GM12878 (cell line): Measurements from ENCODE around the gene RELT. TPM values are rescaled to one million over a fixed set of nuclear protein-coding genes. Genes with fewer than 3 reads are reported as not detected.

Experiments used
- CBFB ChIP-seq: IDR thresholded peaks from 2 replicates; pipeline ENCODE4 v1.6.1; 2016; ENCODE audit warnings: antibody characterized with exemption, low read depth
- CHD2 ChIP-seq: IDR thresholded peaks from 2 replicates; pipeline ENCODE4 v1.6.1; 2011; ENCODE audit warnings: low read depth, low read length, improper control_type of control experiment, borderline replicate concordance
- CREM ChIP-seq: IDR thresholded peaks from 2 replicates; pipeline ENCODE4 v1.6.1; 2014; ENCODE audit warnings: antibody characterized with exemption, low read depth
- JUNB ChIP-seq: IDR thresholded peaks from 2 replicates; pipeline ENCODE4 v1.6.1; 2016; ENCODE audit warnings: antibody characterized with exemption, mild to moderate bottlenecking
- KDM1A ChIP-seq: fragments of 200-600 bp; sonication (generic); IDR thresholded peaks from 2 replicates; pipeline ENCODE4 v1.6.1; 2016; ENCODE audit warnings: borderline replicate concordance
- NFXL1 ChIP-seq: fragments of 450-650 bp; IDR thresholded peaks from 2 replicates; pipeline ENCODE4 v1.6.1; 2017; ENCODE audit warnings: antibody characterized with exemption, mild to moderate bottlenecking, borderline replicate concordance
- PML ChIP-seq: IDR thresholded peaks from 2 replicates; pipeline ENCODE4 v1.6.1; 2012; ENCODE audit warnings: low read length, inconsistent platforms
- SIX5 ChIP-seq: IDR thresholded peaks from 2 replicates; pipeline ENCODE4 v1.6.1; 2011; ENCODE audit warnings: mild to moderate bottlenecking, low read depth, low read length, moderate library complexity; ENCODE audit not compliant: severe bottlenecking
- SMARCA5 ChIP-seq: fragments of 450-650 bp; IDR thresholded peaks from 2 replicates; pipeline ENCODE4 v1.6.1; 2017; ENCODE audit warnings: mild to moderate bottlenecking
- SRF ChIP-seq, 2 experiments: IDR thresholded peaks; 2 replicates each; pipeline ENCODE4 v1.6.1; 2011; ENCODE audit warnings: low read depth in 2 of 2, low read length in 2 of 2, mild to moderate bottlenecking in 1 of 2, moderate library complexity in 1 of 2
- TAF1 ChIP-seq: IDR thresholded peaks from 2 replicates; pipeline ENCODE4 v1.6.1; 2011; ENCODE audit warnings: mild to moderate bottlenecking, low read depth, low read length, borderline replicate concordance
- TCF7 ChIP-seq: IDR thresholded peaks from 2 replicates; pipeline ENCODE4 v1.6.1; 2014; ENCODE audit warnings: antibody characterized with exemption, borderline replicate concordance
- WRNIP1 ChIP-seq: IDR thresholded peaks from 2 replicates; pipeline ENCODE4 v1.6.1; 2011; ENCODE audit warnings: low read depth, low read length, improper control_type of control experiment, borderline replicate concordance
- YY1 ChIP-seq: IDR thresholded peaks from 2 replicates; pipeline ENCODE4 v1.6.1; 2011; ENCODE audit warnings: low read depth, mild to moderate bottlenecking, low read length
- ZNF217 ChIP-seq: fragments of 450-650 bp; IDR thresholded peaks from 2 replicates; pipeline ENCODE4 v1.6.1; 2017; ENCODE audit warnings: antibody characterized with exemption, mild to moderate bottlenecking
- ZNF24 ChIP-seq: fragments of 450-650 bp; IDR thresholded peaks from 2 replicates; pipeline ENCODE4 v1.6.1; 2017; ENCODE audit warnings: antibody characterized with exemption, mild to moderate bottlenecking
- ZSCAN29 ChIP-seq: fragments of 450-650 bp; IDR thresholded peaks from 2 replicates; pipeline ENCODE4 v1.6.1; 2017; ENCODE audit warnings: mild to moderate bottlenecking, moderate library complexity
- ZZZ3 ChIP-seq: IDR thresholded peaks from 2 replicates; pipeline ENCODE4 v1.6.1; 2011; ENCODE audit warnings: low read depth; ENCODE audit not compliant: control insufficient read depth, insufficient read length
- polyA plus RNA-seq, 11 experiments: library from polyadenylated mRNA; depleted of rRNA in 4 of 11; unstranded in 6 of 11; stranded (reverse) in 5 of 11; fragments of >200 nt; fragmentation: Nextera tagmentation in 4 of 11; fragmentation: Illumina TruSeq in 1 of 11; extraction: Ambion mirVana in 4 of 11; extraction: Trizol in 1 of 11; gene quantifications; 1 replicate in 1 of 11; 2 replicates in 10 of 11; pipeline versions ENCODE4 v1.2.1 to v1.2.3, GENCODE V29; 2011 to 2016; ENCODE audit warnings: inconsistent platforms in 2 of 11, missing spikeins in 2 of 11, low read depth in 1 of 11
- total RNA-seq, 4 experiments: library from RNA; depleted of rRNA in 3 of 4; stranded (reverse); fragments of >200 nt in 3 of 4; fragmentation: Illumina TruSeq in 1 of 4; extraction: Trizol in 1 of 4; gene quantifications; 2 replicates each; pipeline versions ENCODE4 v1.2.1 to v1.2.3, GENCODE V29; 2013 to 2021
- TF ChIP-seq, protein P1 (sequence below): IDR thresholded peaks from 2 replicates; pipeline ENCODE4 v1.6.1; 2012; ENCODE audit warnings: mild to moderate bottlenecking, low read depth, low read length
- TF ChIP-seq, protein P2 (sequence below): fragments of 450-650 bp; IDR thresholded peaks from 2 replicates; pipeline ENCODE4 v1.6.1; 2017; ENCODE audit warnings: low read depth, mild to moderate bottlenecking, moderate library complexity
- TF ChIP-seq, protein P3 (sequence below): fragments of 450-650 bp; IDR thresholded peaks from 2 replicates; pipeline ENCODE4 v1.6.1; 2017; ENCODE audit warnings: borderline replicate concordance
- TF ChIP-seq, protein P4 (sequence below): IDR thresholded peaks from 2 replicates; pipeline ENCODE4 v1.6.1; 2011; ENCODE audit warnings: borderline replicate concordance, low read depth, mild to moderate bottlenecking, moderate library complexity, mixed read lengths, low read length; ENCODE audit not compliant: insufficient read depth; ENCODE audit errors: extremely low read length
- TF ChIP-seq, protein P5 (sequence below): fragments of 450-650 bp; IDR thresholded peaks from 2 replicates; pipeline ENCODE4 v1.6.1; 2014; ENCODE audit warnings: mild to moderate bottlenecking

RELT gene
- total and polyA plus RNA-seq, 10 of the 15 experiments (the other 5 are each of a cell fraction or from before 2014, with no cell fraction given) = 1.2 to 28.5 (median 10.8) TPM

DNA sequence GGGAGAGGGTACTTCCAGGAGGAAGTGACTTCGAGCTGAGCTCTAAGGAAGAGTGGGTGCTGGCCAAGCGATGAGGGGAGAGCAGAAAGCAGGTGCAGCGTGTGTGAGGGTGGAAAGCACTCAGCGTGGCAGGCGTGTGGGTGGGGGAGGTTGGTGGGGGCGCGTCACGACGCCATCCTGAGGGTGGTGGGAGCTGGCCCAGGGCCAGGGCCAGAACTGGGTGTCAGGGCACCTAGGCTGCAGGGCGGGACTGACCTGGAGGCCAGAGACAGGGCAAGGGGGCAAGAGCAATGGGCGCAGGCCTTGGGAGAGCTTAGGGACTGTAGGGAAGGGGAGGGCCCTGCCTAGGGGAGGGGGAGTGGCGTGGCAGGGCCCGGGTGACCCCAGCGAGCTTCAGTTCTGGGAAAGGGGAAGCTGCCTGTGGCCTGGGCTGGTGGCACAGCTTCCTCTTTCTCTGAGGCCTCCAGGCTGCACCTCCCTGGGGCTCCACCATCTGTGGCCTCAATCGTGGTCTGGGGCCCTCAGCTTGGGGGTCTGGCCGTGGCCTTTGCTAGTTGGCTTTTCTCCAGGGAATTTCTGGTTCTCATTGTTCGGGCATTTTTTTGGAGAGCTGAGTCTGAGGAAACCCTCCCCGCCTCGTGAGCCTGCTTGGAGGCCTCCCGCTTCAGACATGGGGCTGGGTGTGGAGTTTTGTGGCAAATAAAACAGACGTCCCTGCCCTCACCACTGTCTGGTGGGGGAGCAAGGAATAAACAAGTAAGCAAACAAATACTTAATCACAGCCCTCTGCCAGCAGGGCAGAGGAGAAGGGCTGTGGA, 8.9 kb downstream of the RELT start (continued):
- no peak for TF ChIP-seq TCF7
- TF ChIP-seq SRF (IDR thresholded peaks at IDR 0.05; ENCODE audit: low read depth in 2 of 2, low read length in 2 of 2) = no peak
- no peak for TF ChIP-seq JUNB
- TF ChIP-seq, protein P1, sequence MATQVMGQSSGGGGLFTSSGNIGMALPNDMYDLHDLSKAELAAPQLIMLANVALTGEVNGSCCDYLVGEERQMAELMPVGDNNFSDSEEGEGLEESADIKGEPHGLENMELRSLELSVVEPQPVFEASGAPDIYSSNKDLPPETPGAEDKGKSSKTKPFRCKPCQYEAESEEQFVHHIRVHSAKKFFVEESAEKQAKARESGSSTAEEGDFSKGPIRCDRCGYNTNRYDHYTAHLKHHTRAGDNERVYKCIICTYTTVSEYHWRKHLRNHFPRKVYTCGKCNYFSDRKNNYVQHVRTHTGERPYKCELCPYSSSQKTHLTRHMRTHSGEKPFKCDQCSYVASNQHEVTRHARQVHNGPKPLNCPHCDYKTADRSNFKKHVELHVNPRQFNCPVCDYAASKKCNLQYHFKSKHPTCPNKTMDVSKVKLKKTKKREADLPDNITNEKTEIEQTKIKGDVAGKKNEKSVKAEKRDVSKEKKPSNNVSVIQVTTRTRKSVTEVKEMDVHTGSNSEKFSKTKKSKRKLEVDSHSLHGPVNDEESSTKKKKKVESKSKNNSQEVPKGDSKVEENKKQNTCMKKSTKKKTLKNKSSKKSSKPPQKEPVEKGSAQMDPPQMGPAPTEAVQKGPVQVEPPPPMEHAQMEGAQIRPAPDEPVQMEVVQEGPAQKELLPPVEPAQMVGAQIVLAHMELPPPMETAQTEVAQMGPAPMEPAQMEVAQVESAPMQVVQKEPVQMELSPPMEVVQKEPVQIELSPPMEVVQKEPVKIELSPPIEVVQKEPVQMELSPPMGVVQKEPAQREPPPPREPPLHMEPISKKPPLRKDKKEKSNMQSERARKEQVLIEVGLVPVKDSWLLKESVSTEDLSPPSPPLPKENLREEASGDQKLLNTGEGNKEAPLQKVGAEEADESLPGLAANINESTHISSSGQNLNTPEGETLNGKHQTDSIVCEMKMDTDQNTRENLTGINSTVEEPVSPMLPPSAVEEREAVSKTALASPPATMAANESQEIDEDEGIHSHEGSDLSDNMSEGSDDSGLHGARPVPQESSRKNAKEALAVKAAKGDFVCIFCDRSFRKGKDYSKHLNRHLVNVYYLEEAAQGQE = no peak
- no peak for TF ChIP-seq YY1
- no peak for TF ChIP-seq ZNF24
- peak; percentile 32; the same call in 1 of the 2 replicates for TF ChIP-seq CREM
- TF ChIP-seq PML = no peak
- TF ChIP-seq SIX5 = no peak
- no peak for TF ChIP-seq ZSCAN29
- TF ChIP-seq, protein P2, sequence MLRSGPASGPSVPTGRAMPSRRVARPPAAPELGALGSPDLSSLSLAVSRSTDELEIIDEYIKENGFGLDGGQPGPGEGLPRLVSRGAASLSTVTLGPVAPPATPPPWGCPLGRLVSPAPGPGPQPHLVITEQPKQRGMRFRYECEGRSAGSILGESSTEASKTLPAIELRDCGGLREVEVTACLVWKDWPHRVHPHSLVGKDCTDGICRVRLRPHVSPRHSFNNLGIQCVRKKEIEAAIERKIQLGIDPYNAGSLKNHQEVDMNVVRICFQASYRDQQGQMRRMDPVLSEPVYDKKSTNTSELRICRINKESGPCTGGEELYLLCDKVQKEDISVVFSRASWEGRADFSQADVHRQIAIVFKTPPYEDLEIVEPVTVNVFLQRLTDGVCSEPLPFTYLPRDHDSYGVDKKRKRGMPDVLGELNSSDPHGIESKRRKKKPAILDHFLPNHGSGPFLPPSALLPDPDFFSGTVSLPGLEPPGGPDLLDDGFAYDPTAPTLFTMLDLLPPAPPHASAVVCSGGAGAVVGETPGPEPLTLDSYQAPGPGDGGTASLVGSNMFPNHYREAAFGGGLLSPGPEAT = peak; percentile 84
- TF ChIP-seq ZNF217 = no peak
- TF ChIP-seq, protein P3, sequence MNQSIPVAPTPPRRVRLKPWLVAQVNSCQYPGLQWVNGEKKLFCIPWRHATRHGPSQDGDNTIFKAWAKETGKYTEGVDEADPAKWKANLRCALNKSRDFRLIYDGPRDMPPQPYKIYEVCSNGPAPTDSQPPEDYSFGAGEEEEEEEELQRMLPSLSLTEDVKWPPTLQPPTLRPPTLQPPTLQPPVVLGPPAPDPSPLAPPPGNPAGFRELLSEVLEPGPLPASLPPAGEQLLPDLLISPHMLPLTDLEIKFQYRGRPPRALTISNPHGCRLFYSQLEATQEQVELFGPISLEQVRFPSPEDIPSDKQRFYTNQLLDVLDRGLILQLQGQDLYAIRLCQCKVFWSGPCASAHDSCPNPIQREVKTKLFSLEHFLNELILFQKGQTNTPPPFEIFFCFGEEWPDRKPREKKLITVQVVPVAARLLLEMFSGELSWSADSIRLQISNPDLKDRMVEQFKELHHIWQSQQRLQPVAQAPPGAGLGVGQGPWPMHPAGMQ = no peak
- TF ChIP-seq TAF1 = no peak
- no peak for TF ChIP-seq KDM1A
- 0 out of 2 replicates have a peak, but pooled peaks have one; percentile 62 for TF ChIP-seq CBFB
- TF ChIP-seq, protein P4, sequence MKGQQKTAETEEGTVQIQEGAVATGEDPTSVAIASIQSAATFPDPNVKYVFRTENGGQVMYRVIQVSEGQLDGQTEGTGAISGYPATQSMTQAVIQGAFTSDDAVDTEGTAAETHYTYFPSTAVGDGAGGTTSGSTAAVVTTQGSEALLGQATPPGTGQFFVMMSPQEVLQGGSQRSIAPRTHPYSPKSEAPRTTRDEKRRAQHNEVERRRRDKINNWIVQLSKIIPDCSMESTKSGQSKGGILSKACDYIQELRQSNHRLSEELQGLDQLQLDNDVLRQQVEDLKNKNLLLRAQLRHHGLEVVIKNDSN = no peak
- no peak for TF ChIP-seq ZZZ3
- TF ChIP-seq, protein P5, sequence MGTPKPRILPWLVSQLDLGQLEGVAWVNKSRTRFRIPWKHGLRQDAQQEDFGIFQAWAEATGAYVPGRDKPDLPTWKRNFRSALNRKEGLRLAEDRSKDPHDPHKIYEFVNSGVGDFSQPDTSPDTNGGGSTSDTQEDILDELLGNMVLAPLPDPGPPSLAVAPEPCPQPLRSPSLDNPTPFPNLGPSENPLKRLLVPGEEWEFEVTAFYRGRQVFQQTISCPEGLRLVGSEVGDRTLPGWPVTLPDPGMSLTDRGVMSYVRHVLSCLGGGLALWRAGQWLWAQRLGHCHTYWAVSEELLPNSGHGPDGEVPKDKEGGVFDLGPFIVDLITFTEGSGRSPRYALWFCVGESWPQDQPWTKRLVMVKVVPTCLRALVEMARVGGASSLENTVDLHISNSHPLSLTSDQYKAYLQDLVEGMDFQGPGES = no peak
- TF ChIP-seq CHD2 = no peak; the same call in 1 of the 2 replicates
- TF ChIP-seq NFXL1 = no peak
- TF ChIP-seq WRNIP1 = no peak
- 0 out of 2 replicates have a peak, but pooled peaks have one; percentile 18 for TF ChIP-seq SMARCA5
